GM12801 (cell line): ENCODE results near the gene ANXA6.

ENCODE experiments used
- CTCF ChIP-seq: IDR thresholded peaks from one replicate; pipeline ENCODE4 v1.5.1; 2011; ENCODE audit warnings: control low read depth; ENCODE audit not compliant: insufficient read length; ENCODE audit errors: extremely low read depth

The ANXA6 gene

GRCh38 chr5:151081431-151082281 is 75.9 kb downstream of the ANXA6 start:
- no peak for TF ChIP-seq CTCF

GRCh38 chr5:151080613-151081430 is 76.8 kb downstream of the ANXA6 start, which contains the start of gene TNIP1:
Gene TNIP1, minus strand, starts transcription at chr5:151081034. Its CDS starts 15,939 bp downstream, at chr5:151065095.
- no peak for TF ChIP-seq CTCF

- no peak for TF ChIP-seq CTCF
Measured at GRCh38 chr5:151079838-151080612, 77.6 kb downstream of the ANXA6 start.

- no peak for TF ChIP-seq CTCF
Measured at GRCh38 chr5:151078490-151079262, 78.9 kb downstream of the ANXA6 start.

GRCh38 chr5:151077967-151078366 is 79.6 kb downstream of the ANXA6 start:
- no peak for TF ChIP-seq CTCF

GRCh38 chr5:151077419-151077818 is 80.2 kb downstream of the ANXA6 start:
- no peak for TF ChIP-seq CTCF
